CD14-positive monocyte (primary cell): ENCODE measurements around the gene CRAT. TPM values are rescaled to one million over a fixed set of nuclear protein-coding genes. Genes with fewer than 3 reads are reported as not detected.
A peak's percentile ranks its signal among the peaks of the same experiment; 100 is the strongest.

Experiments used
- DNase-seq, 3 donors: peaks; one replicate each; pipeline ENCODE4 v3.0.0-alpha.2; 2011 to 2022
- H2AFZ ChIP-seq: 2 replicates; pipeline ENCODE4 v1.6.0; 2012; ENCODE audit warnings: mild to moderate bottlenecking, low read depth, low read length, inconsistent platforms; ENCODE audit not compliant: insufficient read depth, poor library complexity, severe bottlenecking
- H3K27ac ChIP-seq, 2 donors: 1 replicate in 1 of 2; 2 replicates in 1 of 2; pipeline ENCODE4 v1.5.1; 2012 to 2013; ENCODE audit warnings: low read length in 2 of 2, control low read depth in 1 of 2, inconsistent platforms in 1 of 2, low read depth in 1 of 2, mild to moderate bottlenecking in 1 of 2
- H3K27me3 ChIP-seq, 2 donors: one replicate each; pipeline versions ENCODE4 v1.6.0 to v1.6.1; 2011 to 2013; ENCODE audit warnings: low read length in 2 of 2; ENCODE audit not compliant: control insufficient read depth in 2 of 2, insufficient read depth in 2 of 2
- H3K36me3 ChIP-seq, 2 donors: replicated peaks in 1 of 2; 1 replicate in 1 of 2; 2 replicates in 1 of 2; pipeline versions ENCODE4 v1.5.1 to v1.6.1; 2012 to 2013; ENCODE audit warnings: low read length in 2 of 2, control low read depth in 1 of 2, inconsistent platforms in 1 of 2, mild to moderate bottlenecking in 1 of 2; ENCODE audit not compliant: insufficient read depth in 2 of 2, control insufficient read depth in 1 of 2
- H3K4me1 ChIP-seq, 2 donors: 1 replicate in 1 of 2; 2 replicates in 1 of 2; pipeline versions ENCODE4 v1.5.1 to v1.6.1; 2012 to 2013; ENCODE audit warnings: low read length in 2 of 2, control low read depth in 1 of 2, inconsistent platforms in 1 of 2, mild to moderate bottlenecking in 1 of 2, moderate library complexity in 1 of 2; ENCODE audit not compliant: insufficient read depth in 2 of 2, control insufficient read depth in 1 of 2
- H3K4me2 ChIP-seq: replicated peaks from 2 replicates; pipeline ENCODE3; 2012; ENCODE audit warnings: low read length, moderate library complexity, mild to moderate bottlenecking; ENCODE audit not compliant: poor library complexity, severe bottlenecking; ENCODE audit errors: extremely low read depth
- H3K4me3 ChIP-seq, 3 experiments: fragments of 200-600 bp in 1 of 3; sonication (generic) in 1 of 3; replicated peaks in 1 of 3; 1 replicate in 2 of 3; 2 replicates in 1 of 3; pipeline ENCODE4 v1.5.1; 2011 to 2013; ENCODE audit warnings: low read length in 3 of 3, mild to moderate bottlenecking in 3 of 3, control low read depth in 2 of 3, low read depth in 2 of 3, inconsistent platforms in 1 of 3, moderate library complexity in 1 of 3
- H3K79me2 ChIP-seq: 2 replicates; pipeline ENCODE4 v1.6.0; 2012; ENCODE audit warnings: mild to moderate bottlenecking, control low read depth, inconsistent platforms, low read length, moderate library complexity; ENCODE audit not compliant: insufficient read depth
- H3K9ac ChIP-seq: 2 replicates; pipeline ENCODE4 v1.6.0; 2017; ENCODE audit warnings: low read length, mild to moderate bottlenecking; ENCODE audit not compliant: insufficient read depth, poor library complexity, severe bottlenecking
- H3K9me3 ChIP-seq, 2 donors: replicated peaks in 1 of 2; 1 replicate in 1 of 2; 2 replicates in 1 of 2; pipeline versions ENCODE4 v1.5.1 to v1.6.1; 2012 to 2013; ENCODE audit warnings: low read length in 2 of 2, control low read depth in 1 of 2; ENCODE audit not compliant: control insufficient read depth in 1 of 2, insufficient read depth in 1 of 2
- H4K20me1 ChIP-seq: 2 replicates; pipeline ENCODE4 v1.6.0; 2012; ENCODE audit warnings: mild to moderate bottlenecking, low read length, control low read depth, moderate library complexity; ENCODE audit not compliant: insufficient read depth
- H3K27ac Mint-ChIP-seq, 7 donors: one replicate each; pipeline ENCODE4 v1.8.0; 2020; ENCODE audit warnings: mild to moderate bottlenecking in 7 of 7, mixed read lengths in 7 of 7, moderate library complexity in 6 of 7, inconsistent platforms in 2 of 7
- H3K27me3 Mint-ChIP-seq, 3 donors: one replicate each; pipeline ENCODE4 v1.8.0; 2021 to 2022; ENCODE audit warnings: low read depth in 3 of 3, mild to moderate bottlenecking in 3 of 3, mixed read lengths in 3 of 3, moderate library complexity in 3 of 3, inconsistent platforms in 1 of 3
- H3K36me3 Mint-ChIP-seq, 2 donors: one replicate each; pipeline ENCODE4 v1.8.0; 2020; ENCODE audit warnings: mixed read lengths in 2 of 2, inconsistent platforms in 1 of 2, mild to moderate bottlenecking in 1 of 2
- H3K4me1 Mint-ChIP-seq: one replicate; pipeline ENCODE4 v1.8.0; 2020; ENCODE audit warnings: mild to moderate bottlenecking, mixed read lengths
- H3K4me3 Mint-ChIP-seq, 2 donors: one replicate each; pipeline ENCODE4 v1.8.0; 2020; ENCODE audit warnings: mild to moderate bottlenecking in 2 of 2, mixed read lengths in 2 of 2, moderate library complexity in 1 of 2
- H3K9me3 Mint-ChIP-seq, 7 donors: one replicate each; pipeline ENCODE4 v1.8.0; 2020 to 2022; ENCODE audit warnings: mixed read lengths in 7 of 7, mild to moderate bottlenecking in 6 of 7, moderate library complexity in 6 of 7, inconsistent platforms in 2 of 7
- CTCF ChIP-seq: fragments of 200-600 bp; IDR thresholded peaks from one replicate; pipeline ENCODE4 v1.8.0; 2022; ENCODE audit warnings: antibody characterized with exemption, mild to moderate bottlenecking
- WGBS: methylation state at CpG from one replicate; pipeline ENCODE4 v1.1.5; 2013; ENCODE audit warnings: missing lambda C conversion rate; ENCODE audit not compliant: insufficient coverage; 5-methylcytosine and 5-hydroxymethylcytosine counted together
- intact Hi-C, 2 donors: fragments of 100-400 bp; cut with micrococcal nuclease; formaldehyde crosslinking; loops; one replicate each; pipeline versions ENCODE4 v1.15.0 to v1.15.1; 2023
- polyA plus RNA-seq, 3 donors: library from polyadenylated mRNA; depleted of rRNA in 1 of 3; unstranded in 2 of 3; stranded (reverse) in 1 of 3; fragments of 300-500 nt in 2 of 3; fragments of >200 nt in 1 of 3; fragmentation: Illumina TruSeq in 2 of 3; gene quantifications; 1 replicate in 2 of 3; 2 replicates in 1 of 3; pipeline ENCODE4 v1.2.3, GENCODE V29; 2012 to 2021

The CRAT gene
- polyA plus RNA-seq, 3 donors = 12.2 to 19.4 (median 15.0) TPM

- Histone ChIP-seq H3K79me2 (no peaks in the 10 kb centered on the region), H3K27me3 (no peaks in the 10 kb centered on the region), H3K36me3 (peaks cover 40 to 42% of the 10 kb centered on the region in 2 donors), H4K20me1 (no peaks in the 10 kb centered on the region), H2AFZ (peak overlapping the region; percentile 75), H3K4me1 (peaks cover 18 to 20% of the 10 kb centered on the region in 2 donors), H3K4me2 (peak overlapping the region; percentile 70), H3K4me3 (peak overlapping the region in 1 of 3 experiments; percentile 59), H3K9ac (peak overlapping the region; percentile 58), H3K9me3 (no peaks in the 10 kb centered on the region), H3K27ac (peak overlapping the region; percentile 63 to 65)
- Mint-ChIP-seq H3K36me3 (peaks cover 27 to 60% of the 10 kb centered on the region in 2 donors), H3K4me1 (peaks cover 19% of the 10 kb centered on the region), H3K9me3 (peaks cover 0 to 3% (median 0%) of the 10 kb centered on the region in 7 donors), H3K27ac (peak overlapping the region; percentile 25 to 85 (median 76)), H3K27me3 (peaks cover 0 to under 1% (median 0%) of the 10 kb centered on the region in 3 donors), H3K4me3 (peak overlapping the region; percentile 48 to 76)
- 11% methylated on average over 24 of the region's 31 CpGs for WGBS
- peak; percentile 74 to 83 (median 77) for DNase-seq
- intact Hi-C loops = no loop called here
- no peak for TF ChIP-seq CTCF
These were observed 41.4 kb downstream of the CRAT start for GRCh38 chr9:129068990-129069861.

GRCh38 chr9:129068110-129068509 is 42.5 kb downstream of the CRAT start:
- no peak for TF ChIP-seq CTCF
- H3K27ac Mint-ChIP-seq = peak overlapping the region in 2 of 7 donors; percentile 25 to 71
- Histone ChIP-seq H3K4me2 (no peak overlapping the region), H3K9ac (no peak overlapping the region), H3K27ac (no peak overlapping the region), H3K36me3 (peaks cover 51% of the 10 kb centered on the region in 2 donors), H3K4me1 (peaks cover 18 to 20% of the 10 kb centered on the region in 2 donors), H3K79me2 (no peaks in the 10 kb centered on the region), H3K27me3 (no peaks in the 10 kb centered on the region), H3K9me3 (no peaks in the 10 kb centered on the region), H3K4me3 (no peak overlapping the region), H2AFZ (no peak overlapping the region), H4K20me1 (no peaks in the 10 kb centered on the region)
- no peaks in the 10 kb centered on the region for H3K27me3 Mint-ChIP-seq
- H3K36me3 Mint-ChIP-seq = peaks cover 32 to 70% of the 10 kb centered on the region in 2 donors
- intact Hi-C loops = no loop called here
- no peak overlapping the region for H3K4me3 Mint-ChIP-seq
- 95% methylated on average over 19 of the region's 19 CpGs for WGBS
- peaks cover 19% of the 10 kb centered on the region for H3K4me1 Mint-ChIP-seq
- H3K9me3 Mint-ChIP-seq = peaks cover 0 to 3% (median 0%) of the 10 kb centered on the region in 7 donors
- peak in 1 of 3 donors; percentile 2 for DNase-seq
